Muscle of back (tissue), 11 donors: ENCODE data around the gene BCL2L13. TPM values are rescaled to one million over a fixed set of nuclear protein-coding genes. Genes with fewer than 3 reads are reported as not detected.

ENCODE experiments used
- DNase-seq, 3 donors: peaks; one replicate each; pipeline versions ENCODE4 v3.0.0 to v3.0.0-alpha.2; 2013
- polyA plus RNA-seq, 10 donors: library from polyadenylated mRNA; unstranded; fragments of 120-200 nt; gene quantifications; one replicate each; pipeline ENCODE4 v1.2.1, GENCODE V29; 2013; ENCODE audit not compliant: insufficient read length in 10 of 10

Gene BCL2L13
- polyA plus RNA-seq, 10 donors, result 32.0 to 50.0 (median 42.4) TPM

GRCh38 chr22:17777717-17778044 is 139.1 kb downstream of the BCL2L13 start:
- DNase-seq, result no peak

- DNase-seq, result no peak
Observed at GRCh38 chr22:17778412-17778976, 139.9 kb downstream of the BCL2L13 start.

DNA sequence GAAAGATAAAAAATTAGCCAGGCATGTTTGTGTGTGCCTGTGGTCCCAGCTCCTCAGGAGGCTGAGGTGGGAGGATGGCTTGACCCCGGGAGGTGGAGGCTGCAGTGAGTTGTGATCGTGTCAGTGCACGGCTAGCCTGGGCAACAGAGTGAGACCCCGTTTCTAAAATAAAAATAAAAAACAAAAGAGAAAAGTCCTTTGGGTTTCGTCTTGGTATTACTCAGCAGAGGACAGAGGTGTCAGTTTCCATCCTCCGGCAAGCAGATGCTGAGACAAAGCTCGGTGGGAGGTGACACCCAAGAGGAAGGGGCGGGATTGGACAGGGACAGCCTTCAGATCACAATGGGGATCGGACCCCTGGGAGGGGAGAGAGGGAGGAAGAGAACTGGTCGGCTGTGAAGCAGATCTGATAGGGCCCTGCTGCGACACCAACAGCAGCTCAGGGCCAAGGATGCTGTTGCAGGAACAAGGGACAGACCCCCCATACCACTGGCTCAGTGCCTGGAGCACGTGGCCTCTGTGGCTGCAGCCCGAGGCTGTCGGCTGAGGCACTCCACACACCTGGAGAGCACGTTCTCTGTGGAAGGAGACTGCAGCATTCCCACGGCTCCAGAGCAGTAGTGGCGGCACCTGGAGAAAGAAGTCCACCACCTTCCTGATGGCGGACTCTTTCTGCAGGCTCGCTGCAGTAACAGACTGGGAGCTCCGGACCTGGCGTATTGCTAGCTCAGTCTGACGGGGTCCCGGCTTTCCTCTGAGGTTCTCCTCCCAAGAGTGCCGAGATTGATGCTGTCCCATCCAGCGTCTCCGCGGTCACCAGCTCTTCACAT is 140.9 kb downstream of the BCL2L13 start:
- DNase-seq, result no peak

GRCh38 chr22:17780116-17780740 is 141.7 kb downstream of the BCL2L13 start:
- DNase-seq, result no peak

Other genes with a start within 250 kb of the BCL2L13 start
- under 1 TPM; 0.30 to 0.67 (median 0.52) TPM for gene SLC25A18, start 75.3 kb upstream of the BCL2L13 start, polyA plus RNA-seq
- gene ATP6V1E1, start 10.0 kb upstream of the BCL2L13 start, polyA plus RNA-seq, result 10 to 100 TPM; 64.4 to 88.1 (median 75.9) TPM
- 10 to 100 TPM; 16.0 to 26.5 (median 20.0) TPM for gene BID, start 135.7 kb downstream of the BCL2L13 start, polyA plus RNA-seq